MCF 10A (cell line): ENCODE results near the gene RPS8. TPM values are rescaled to one million over a fixed set of nuclear protein-coding genes. Genes with fewer than 3 reads are reported as not detected.
"Not testable (repeated sequence)": the region's sequence is repeated elsewhere in the genome, so short reads cannot be mapped to it uniquely, and the experiment has no call there.

ENCODE experiments used
- BruUV-seq: library from RNA; stranded (reverse); fragments of 400-500 nt; replicated peaks from 2 replicates; lab custom pipeline; 2021; lab: Mats Ljungman, UMichigan
- CTCF ChIA-PET: fragments of 300-600 bp; sonication (Branson Sonifier 250); formaldehyde crosslinking; extraction: SDS; loops from one replicate; lab custom pipeline; 2021; ENCODE audit warnings: antibody characterized with exemption, inconsistent platforms; lab: Yijun Ruan, JAX
- POLR2A ChIA-PET: fragments of 300-600, 350-650 bp; sonication (Branson Sonifier 250); formaldehyde crosslinking; extraction: SDS; loops from one replicate; lab custom pipeline; 2020; ENCODE audit warnings: antibody characterized with exemption, inconsistent platforms; lab: Yijun Ruan, JAX
- DNase-seq: peaks from one replicate; pipeline ENCODE4 v3.0.0-alpha.2; 2018; ENCODE audit not compliant: unreplicated experiment
- H3K27ac Mint-ChIP-seq: one replicate; pipeline ENCODE4 v1.8.0; 2022; ENCODE audit warnings: mild to moderate bottlenecking, low read depth, mixed read lengths; ENCODE audit not compliant: unreplicated experiment
- H3K27me3 Mint-ChIP-seq: one replicate; pipeline ENCODE4 v1.8.0; 2022; ENCODE audit warnings: mixed read lengths; ENCODE audit not compliant: insufficient read depth, unreplicated experiment
- H3K36me3 Mint-ChIP-seq: one replicate; pipeline ENCODE4 v1.8.0; 2022; ENCODE audit warnings: mild to moderate bottlenecking, moderate library complexity, mixed read lengths; ENCODE audit not compliant: insufficient read depth, unreplicated experiment
- H3K4me1 Mint-ChIP-seq: one replicate; pipeline ENCODE4 v1.8.0; 2022; ENCODE audit warnings: mixed read lengths; ENCODE audit not compliant: insufficient read depth, unreplicated experiment
- H3K4me3 Mint-ChIP-seq: one replicate; pipeline ENCODE4 v1.8.0; 2022; ENCODE audit warnings: mild to moderate bottlenecking, moderate library complexity, mixed read lengths; ENCODE audit not compliant: unreplicated experiment
- H3K9me3 Mint-ChIP-seq: one replicate; pipeline ENCODE4 v1.8.0; 2022; ENCODE audit warnings: mixed read lengths; ENCODE audit not compliant: unreplicated experiment
- intact Hi-C: fragments of 100-400 bp; cut with micrococcal nuclease; formaldehyde crosslinking; loops from 2 replicates; pipeline ENCODE4 v1.14.1; 2022
- total RNA-seq: library from RNA; stranded (reverse); gene quantifications from 2 replicates; pipeline ENCODE4 v1.2.3, GENCODE V29; 2022
- TF ChIP-seq, protein P1 (sequence below): fragments of 200-600 bp; IDR thresholded peaks from one replicate; pipeline ENCODE4 v1.8.0; 2022; ENCODE audit warnings: antibody characterized with exemption, mild to moderate bottlenecking; ENCODE audit not compliant: unreplicated experiment

Gene RPS8
- total RNA-seq, 1 experiment from 2014 or later: 2,454 TPM

DNA sequence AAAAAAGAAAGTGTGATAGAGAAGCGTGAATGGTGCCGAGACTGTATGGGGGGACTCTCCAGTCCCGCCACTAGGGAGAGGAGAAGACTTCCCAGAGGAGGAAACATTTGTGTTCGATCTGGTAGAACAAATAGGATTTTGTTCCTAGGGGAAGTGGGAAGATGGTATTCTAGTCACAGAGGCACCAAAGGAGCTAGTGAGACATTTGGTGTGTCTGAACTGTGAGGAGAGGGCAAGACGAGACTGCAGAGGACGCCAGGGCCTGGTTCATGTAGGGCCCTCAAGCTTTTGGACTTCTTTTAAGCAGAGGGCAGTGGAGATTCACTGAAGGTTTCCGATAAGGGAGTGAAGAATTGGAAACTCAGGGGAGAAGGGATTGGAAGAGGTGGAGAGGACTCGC lies 35.9 kb downstream of the RPS8 start:
- CTCF ChIA-PET: interaction anchor here (0.7 kb wide), 1 partner anchor 13 kb away, joined by 3 read pairs; no protein-coding TSS in a partner anchor
- intact Hi-C loops: no loop called here
- no peaks in the 10 kb centered on the region for H3K27me3 Mint-ChIP-seq
- POLR2A ChIA-PET: interaction anchor here (0.7 to 2.2 kb wide), 2 partner anchors 8 to 11 kb away, joined by 3 to 7 read pairs; partner anchors contain the start of gene PLK3
- peak overlapping the region; percentile 7 for H3K27ac Mint-ChIP-seq
- no peak for DNase-seq
- H3K4me1 Mint-ChIP-seq: peaks cover 51% of the 10 kb centered on the region
- no peak overlapping the region for H3K4me3 Mint-ChIP-seq
- TF ChIP-seq, protein P1, sequence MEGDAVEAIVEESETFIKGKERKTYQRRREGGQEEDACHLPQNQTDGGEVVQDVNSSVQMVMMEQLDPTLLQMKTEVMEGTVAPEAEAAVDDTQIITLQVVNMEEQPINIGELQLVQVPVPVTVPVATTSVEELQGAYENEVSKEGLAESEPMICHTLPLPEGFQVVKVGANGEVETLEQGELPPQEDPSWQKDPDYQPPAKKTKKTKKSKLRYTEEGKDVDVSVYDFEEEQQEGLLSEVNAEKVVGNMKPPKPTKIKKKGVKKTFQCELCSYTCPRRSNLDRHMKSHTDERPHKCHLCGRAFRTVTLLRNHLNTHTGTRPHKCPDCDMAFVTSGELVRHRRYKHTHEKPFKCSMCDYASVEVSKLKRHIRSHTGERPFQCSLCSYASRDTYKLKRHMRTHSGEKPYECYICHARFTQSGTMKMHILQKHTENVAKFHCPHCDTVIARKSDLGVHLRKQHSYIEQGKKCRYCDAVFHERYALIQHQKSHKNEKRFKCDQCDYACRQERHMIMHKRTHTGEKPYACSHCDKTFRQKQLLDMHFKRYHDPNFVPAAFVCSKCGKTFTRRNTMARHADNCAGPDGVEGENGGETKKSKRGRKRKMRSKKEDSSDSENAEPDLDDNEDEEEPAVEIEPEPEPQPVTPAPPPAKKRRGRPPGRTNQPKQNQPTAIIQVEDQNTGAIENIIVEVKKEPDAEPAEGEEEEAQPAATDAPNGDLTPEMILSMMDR: no peak
- BruUV-seq: no TSS peak
- peaks cover 68% of the 10 kb centered on the region for H3K36me3 Mint-ChIP-seq
- H3K9me3 Mint-ChIP-seq: no peaks in the 10 kb centered on the region

DNA sequence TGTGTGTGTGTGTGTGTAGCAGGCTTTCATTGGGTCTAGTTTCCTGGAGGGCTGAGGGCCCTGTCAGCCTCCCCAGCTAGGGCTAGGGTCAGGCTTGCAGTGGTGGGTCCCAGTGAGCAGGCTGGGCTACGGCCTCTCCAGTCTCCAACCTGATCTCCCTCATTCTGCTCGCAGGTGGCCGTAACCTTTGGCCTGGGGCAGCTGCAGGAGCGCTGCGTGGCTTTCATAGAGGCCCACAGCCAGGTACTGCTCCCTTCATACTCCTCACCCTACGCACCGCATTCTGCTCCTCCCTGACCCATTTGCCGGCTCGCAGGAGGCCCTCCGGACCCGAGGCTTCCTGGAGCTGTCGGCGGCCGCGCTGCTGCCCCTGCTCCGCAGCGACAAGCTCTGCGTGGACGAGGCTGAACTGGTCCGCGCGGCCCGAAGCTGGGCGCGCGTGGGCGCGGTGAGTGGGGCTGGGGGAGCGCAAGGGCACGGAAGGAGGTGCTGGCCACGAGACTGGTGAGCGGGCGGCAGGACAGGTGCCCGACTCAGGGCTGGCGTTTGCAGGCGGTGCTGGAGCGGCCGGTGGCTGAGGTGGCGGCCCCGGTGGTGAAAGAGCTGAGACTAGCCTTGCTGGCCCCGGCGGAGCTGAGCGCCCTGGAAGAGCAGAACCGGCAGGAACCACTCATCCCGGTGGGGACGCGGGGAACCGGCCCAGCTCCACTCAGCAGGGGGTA lies 37.6 kb downstream of the RPS8 start:
- no peak overlapping the region for H3K4me3 Mint-ChIP-seq

DNA sequence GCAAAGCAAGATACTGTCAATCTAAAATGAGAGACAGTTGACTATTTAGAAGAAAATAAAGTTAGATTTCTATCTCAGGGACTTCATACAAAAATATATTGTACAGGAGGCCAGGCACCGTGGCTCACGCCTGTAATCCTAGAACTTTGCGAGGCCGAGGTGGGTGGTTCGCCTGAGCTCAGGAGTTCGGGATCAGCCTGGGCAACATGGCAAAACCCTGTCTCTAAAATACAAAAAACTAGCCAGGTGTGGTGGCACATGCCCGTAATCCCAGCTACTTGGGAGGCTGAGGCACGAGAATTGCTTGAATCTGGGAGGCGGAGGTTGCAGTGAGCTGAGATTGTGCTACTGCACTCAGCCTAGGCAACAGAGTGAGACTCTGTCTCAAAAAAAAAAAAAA lies 40.6 kb downstream of the RPS8 start:
- intact Hi-C loops, DNase-seq, BruUV-seq, H3K27me3 Mint-ChIP-seq, H3K4me3 Mint-ChIP-seq, H3K9me3 Mint-ChIP-seq: not testable (repeated sequence)
- POLR2A ChIA-PET: interaction anchor here (0.7 to 1.6 kb wide), 9 partner anchors 11 to 194 kb away, joined by 3 to 7 read pairs (median 4); partner anchors contain the start of genes EIF2B3, PLK3, RNU5D-1 and RPS8
- peak overlapping the region; percentile 17 for H3K27ac Mint-ChIP-seq
- H3K36me3 Mint-ChIP-seq: peaks cover 49% of the 10 kb centered on the region
- peaks cover 55% of the 10 kb centered on the region for H3K4me1 Mint-ChIP-seq
- CTCF ChIA-PET: interaction anchor here (0.7 to 0.9 kb wide), 3 partner anchors 19 to 85 kb away, joined by 3 to 4 read pairs (median 3); no protein-coding TSS in a partner anchor

More for the DNA sequence above, 37.6 kb downstream of the RPS8 start:
- TF ChIP-seq, protein P1: no peak
- Mint-ChIP-seq H3K4me1 (peaks cover 46% of the 10 kb centered on the region), H3K9me3 (no peaks in the 10 kb centered on the region), H3K36me3 (peaks cover 54% of the 10 kb centered on the region), H3K27ac (no peak overlapping the region), H3K27me3 (no peaks in the 10 kb centered on the region)
- BruUV-seq: no TSS peak
- intact Hi-C loops: no loop called here
- DNase-seq: no peak
- ChIA-PET POLR2A (interaction anchor here (0.5 to 2.4 kb wide), 8 partner anchors 10 to 197 kb away, joined by 3 to 13 read pairs (median 4); partner anchors contain the start of genes PLK3, RNU5D-1 and RPS8), CTCF (interaction anchor here (0.7 to 1.0 kb wide), 2 partner anchors 19 to 81 kb away, joined by 3 to 5 read pairs; no protein-coding TSS in a partner anchor)

DNA sequence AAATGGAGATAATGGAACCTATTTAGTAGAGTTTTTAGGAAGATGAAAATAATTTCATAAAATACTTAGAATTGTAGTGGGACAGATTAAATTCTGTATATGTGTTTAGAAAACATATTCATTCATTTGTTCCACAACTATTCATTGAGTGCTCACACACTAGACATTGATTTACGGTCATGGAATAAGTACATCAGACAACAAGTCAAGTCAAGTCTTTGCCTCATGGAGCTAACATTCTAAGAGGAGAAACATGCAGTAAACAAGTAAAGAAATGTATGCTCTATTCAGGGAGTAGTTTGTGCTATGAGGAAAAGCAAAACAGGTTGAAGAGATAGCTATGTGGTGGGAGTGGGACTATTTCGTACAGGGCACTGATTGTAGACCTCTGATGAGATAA lies 42.0 kb downstream of the RPS8 start:
- intact Hi-C loops: no loop called here
- H3K4me3 Mint-ChIP-seq: peak overlapping the region; percentile 53
- TF ChIP-seq, protein P1: no peak
- H3K4me1 Mint-ChIP-seq: peaks cover 43% of the 10 kb centered on the region
- peaks cover 44% of the 10 kb centered on the region for H3K36me3 Mint-ChIP-seq
- ChIA-PET POLR2A (interaction anchor here (0.6 to 7.0 kb wide), 10 partner anchors 9 to 95 kb away, joined by 3 to 79 read pairs (median 4); partner anchors contain the start of genes BTBD19, DYNLT4, PLK3 and RNU5D-1), CTCF (interaction anchor here (0.5 to 1.3 kb wide), 3 partner anchors 10 to 193 kb away, joined by 3 to 5 read pairs (median 3); no protein-coding TSS in a partner anchor)
- BruUV-seq: no TSS peak
- no peak overlapping the region for H3K27ac Mint-ChIP-seq
- no peaks in the 10 kb centered on the region for H3K27me3 Mint-ChIP-seq
- DNase-seq: no peak
- H3K9me3 Mint-ChIP-seq: no peaks in the 10 kb centered on the region
